ENCODE data around the gene P2RY13.

The P2RY13 gene

DNA sequence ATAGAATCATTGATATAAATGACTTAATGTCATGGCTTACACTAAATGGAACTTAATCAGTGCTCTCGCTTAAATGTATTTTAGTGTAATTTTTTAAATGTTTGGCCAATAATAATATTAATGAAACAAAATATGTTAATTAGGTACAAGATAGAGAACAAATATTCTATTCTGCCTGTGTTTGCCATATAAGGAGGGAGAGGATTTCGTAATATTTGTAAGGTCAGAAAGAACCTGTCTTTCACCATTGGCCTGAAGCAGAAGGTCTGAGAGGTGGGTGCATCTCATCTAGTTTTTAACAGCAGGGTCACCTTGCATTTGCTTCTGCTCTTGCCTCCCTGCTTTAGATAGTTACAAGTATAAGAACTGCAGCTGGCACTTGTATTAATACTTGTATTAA is 15.2 kb downstream of the P2RY13 start:
- no peaks in the 10 kb centered on the region for H3K79me2 ChIP-seq (ENCODE audit: insufficient read depth, low read length)
- H3K4me1 ChIP-seq (ENCODE audit: insufficient read depth, low read length, poor library complexity, severe bottlenecking), result no peaks in the 10 kb centered on the region
- no peaks in the 10 kb centered on the region for H3K27me3 ChIP-seq (ENCODE audit: insufficient read depth, low read length, poor library complexity, severe bottlenecking)
- TF ChIP-seq, protein P1, sequence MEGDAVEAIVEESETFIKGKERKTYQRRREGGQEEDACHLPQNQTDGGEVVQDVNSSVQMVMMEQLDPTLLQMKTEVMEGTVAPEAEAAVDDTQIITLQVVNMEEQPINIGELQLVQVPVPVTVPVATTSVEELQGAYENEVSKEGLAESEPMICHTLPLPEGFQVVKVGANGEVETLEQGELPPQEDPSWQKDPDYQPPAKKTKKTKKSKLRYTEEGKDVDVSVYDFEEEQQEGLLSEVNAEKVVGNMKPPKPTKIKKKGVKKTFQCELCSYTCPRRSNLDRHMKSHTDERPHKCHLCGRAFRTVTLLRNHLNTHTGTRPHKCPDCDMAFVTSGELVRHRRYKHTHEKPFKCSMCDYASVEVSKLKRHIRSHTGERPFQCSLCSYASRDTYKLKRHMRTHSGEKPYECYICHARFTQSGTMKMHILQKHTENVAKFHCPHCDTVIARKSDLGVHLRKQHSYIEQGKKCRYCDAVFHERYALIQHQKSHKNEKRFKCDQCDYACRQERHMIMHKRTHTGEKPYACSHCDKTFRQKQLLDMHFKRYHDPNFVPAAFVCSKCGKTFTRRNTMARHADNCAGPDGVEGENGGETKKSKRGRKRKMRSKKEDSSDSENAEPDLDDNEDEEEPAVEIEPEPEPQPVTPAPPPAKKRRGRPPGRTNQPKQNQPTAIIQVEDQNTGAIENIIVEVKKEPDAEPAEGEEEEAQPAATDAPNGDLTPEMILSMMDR (conservative IDR thresholded peaks at IDR 0.05; ENCODE audit: low read length), result no peak
- no peak for TF ChIP-seq EZH2phosphoT487 (IDR thresholded peaks at IDR 0.05; ENCODE audit: borderline replicate concordance)
- no peaks in the 10 kb centered on the region for H3K9me3 ChIP-seq (ENCODE audit: insufficient read depth, low read depth, low read length)
- no peak overlapping the region for H2AFZ ChIP-seq (ENCODE audit: low read length)
- H3K4me3 ChIP-seq (ENCODE audit: low read length, poor library complexity, severe bottlenecking), result no peak overlapping the region
- H3K4me2 ChIP-seq (ENCODE audit: low read depth, low read length, poor library complexity, severe bottlenecking), result no peak overlapping the region
- H3K9ac ChIP-seq (ENCODE audit: low read depth, low read length, poor library complexity, severe bottlenecking), result no peak overlapping the region
- no peaks in the 10 kb centered on the region for H4K20me1 ChIP-seq (ENCODE audit: insufficient read depth, low read length, poor library complexity, severe bottlenecking)
- no peaks in the 10 kb centered on the region for H3K9me2 ChIP-seq (replicated peaks; ENCODE audit: low read depth, low read length)
- H3F3A ChIP-seq (ENCODE audit: low read depth), result no peaks in the 10 kb centered on the region
- peaks cover 10% of the 10 kb centered on the region; the same call in 1 of the 2 replicates for H3K36me3 ChIP-seq (ENCODE audit: insufficient read depth, low read length)

DNA sequence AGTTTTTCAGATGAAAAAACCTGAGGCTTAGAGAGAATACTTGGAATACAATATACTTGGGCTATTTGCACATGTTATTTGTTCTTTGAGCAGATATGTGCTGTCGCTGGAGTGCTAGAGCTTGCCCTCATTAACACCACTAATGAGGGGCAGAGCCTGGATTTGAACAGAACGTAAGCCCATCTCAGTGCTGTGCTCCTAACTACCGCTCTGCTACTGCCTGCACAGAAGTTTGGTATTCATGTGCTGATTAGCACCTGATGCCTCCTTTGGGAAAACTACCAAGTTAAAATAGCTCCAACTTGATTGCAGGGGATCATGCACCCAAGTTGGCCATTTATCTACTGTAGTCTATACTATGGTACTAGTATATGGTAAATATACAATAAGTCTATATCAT is 16.4 kb downstream of the P2RY13 start:
- TF ChIP-seq, protein P1 (conservative IDR thresholded peaks at IDR 0.05; ENCODE audit: low read length), result no peak
- TF ChIP-seq EZH2phosphoT487 (IDR thresholded peaks at IDR 0.05; ENCODE audit: borderline replicate concordance), result no peak
- Histone ChIP-seq H3K4me1 (ENCODE audit: insufficient read depth, low read length, poor library complexity, severe bottlenecking) (no peaks in the 10 kb centered on the region), H3K9ac (ENCODE audit: low read depth, low read length, poor library complexity, severe bottlenecking) (no peak overlapping the region), H3K9me2 (replicated peaks; ENCODE audit: low read depth, low read length) (no peaks in the 10 kb centered on the region), H3K79me2 (ENCODE audit: insufficient read depth, low read length) (no peaks in the 10 kb centered on the region), H3K4me2 (ENCODE audit: low read depth, low read length, poor library complexity, severe bottlenecking) (no peak overlapping the region), H3F3A (ENCODE audit: low read depth) (no peaks in the 10 kb centered on the region), H3K4me3 (ENCODE audit: low read length, poor library complexity, severe bottlenecking) (no peak overlapping the region), H4K20me1 (ENCODE audit: insufficient read depth, low read length, poor library complexity, severe bottlenecking) (no peaks in the 10 kb centered on the region), H3K27me3 (ENCODE audit: insufficient read depth, low read length, poor library complexity, severe bottlenecking) (no peaks in the 10 kb centered on the region), H3K36me3 (ENCODE audit: insufficient read depth, low read length) (peaks cover 10% of the 10 kb centered on the region; the same call in 1 of the 2 replicates), H3K9me3 (ENCODE audit: insufficient read depth, low read depth, low read length) (no peaks in the 10 kb centered on the region), H2AFZ (ENCODE audit: low read length) (no peak overlapping the region)

GRCh38 chr3:151309566-151309965 is 19.8 kb downstream of the P2RY13 start:
- Histone ChIP-seq H2AFZ (ENCODE audit: low read length) (no peak overlapping the region), H3K9me3 (ENCODE audit: insufficient read depth, low read depth, low read length) (no peaks in the 10 kb centered on the region), H3K4me1 (ENCODE audit: insufficient read depth, low read length, poor library complexity, severe bottlenecking) (peaks cover 16% of the 10 kb centered on the region), H3K4me2 (ENCODE audit: low read depth, low read length, poor library complexity, severe bottlenecking) (no peak overlapping the region), H3K79me2 (ENCODE audit: insufficient read depth, low read length) (no peaks in the 10 kb centered on the region), H3K36me3 (ENCODE audit: insufficient read depth, low read length) (peaks cover 6% of the 10 kb centered on the region; the same call in 1 of the 2 replicates), H3K27me3 (ENCODE audit: insufficient read depth, low read length, poor library complexity, severe bottlenecking) (no peaks in the 10 kb centered on the region), H4K20me1 (ENCODE audit: insufficient read depth, low read length, poor library complexity, severe bottlenecking) (no peaks in the 10 kb centered on the region), H3K4me3 (ENCODE audit: low read length, poor library complexity, severe bottlenecking) (no peak overlapping the region), H3F3A (ENCODE audit: low read depth) (no peaks in the 10 kb centered on the region), H3K9me2 (replicated peaks; ENCODE audit: low read depth, low read length) (no peaks in the 10 kb centered on the region), H3K9ac (ENCODE audit: low read depth, low read length, poor library complexity, severe bottlenecking) (no peak overlapping the region)
- TF ChIP-seq, protein P1 (conservative IDR thresholded peaks at IDR 0.05; ENCODE audit: low read length), result no peak
- no peak for TF ChIP-seq EZH2phosphoT487 (IDR thresholded peaks at IDR 0.05; ENCODE audit: borderline replicate concordance)
